ENCODE measurements around the gene E2F1.

E2F1 gene

GRCh38 chr20:33686100-33686983 lies at the start of gene E2F1:
Gene E2F1 (minus strand): TSS chr20:33686385. CDS start chr20:33686264, 121 bp downstream.
- DNase-seq (ENCODE audit: low read depth), result peak; percentile 81

GRCh38 chr20:33733654-33734576 lies 47.7 kb upstream of the E2F1 start:
- DNase-seq (ENCODE audit: low read depth), result peak; percentile 64

GRCh38 chr20:33732166-33732970 lies 46.2 kb upstream of the E2F1 start:
- DNase-seq (ENCODE audit: low read depth), result no peak

- peak; percentile 55 for DNase-seq (ENCODE audit: low read depth)
Measured at GRCh38 chr20:33731693-33732165, 45.5 kb upstream of the E2F1 start, which contains the start of gene ZNF341. Gene ZNF341 (plus strand): TSS chr20:33731996. CDS start chr20:33732022, 26 bp downstream.

GRCh38 chr20:33730946-33731692 lies 44.9 kb upstream of the E2F1 start:
- DNase-seq (ENCODE audit: low read depth), result no peak

GRCh38 chr20:33729101-33729500 lies 42.9 kb upstream of the E2F1 start:
- DNase-seq (ENCODE audit: low read depth), result no peak

GRCh38 chr20:33728463-33728862 lies 42.3 kb upstream of the E2F1 start:
- no peak for DNase-seq (ENCODE audit: low read depth)

GRCh38 chr20:33727806-33728205 lies 41.6 kb upstream of the E2F1 start:
- no peak for DNase-seq (ENCODE audit: low read depth)

GRCh38 chr20:33727115-33727479 lies 40.9 kb upstream of the E2F1 start:
- DNase-seq (ENCODE audit: low read depth), result no peak

- no peak for DNase-seq (ENCODE audit: low read depth)
Measured at GRCh38 chr20:33725607-33726264, 39.6 kb upstream of the E2F1 start.

GRCh38 chr20:33724439-33725094 lies 38.4 kb upstream of the E2F1 start:
- no peak for DNase-seq (ENCODE audit: low read depth)

GRCh38 chr20:33721391-33722140 lies 35.4 kb upstream of the E2F1 start:
- no peak for DNase-seq (ENCODE audit: low read depth)

GRCh38 chr20:33719989-33720709 lies 34.0 kb upstream of the E2F1 start, which contains the start of gene PXMP4:
Gene PXMP4 (minus strand): TSS chr20:33720310. CDS start chr20:33720207, 103 bp downstream.
- peak; percentile 97 for DNase-seq (ENCODE audit: low read depth)

GRCh38 chr20:33719277-33719988 lies 33.2 kb upstream of the E2F1 start:
- DNase-seq (ENCODE audit: low read depth), result no peak

- DNase-seq (ENCODE audit: low read depth), result no peak
Measured at GRCh38 chr20:33716498-33716897, 30.3 kb upstream of the E2F1 start.

- DNase-seq (ENCODE audit: low read depth), result no peak
Measured at GRCh38 chr20:33713865-33714367, 27.7 kb upstream of the E2F1 start.

- DNase-seq (ENCODE audit: low read depth), result no peak
Measured at GRCh38 chr20:33711446-33711738, 25.2 kb upstream of the E2F1 start.

All from GM04504 (cell line).